Endothelial cell of umbilical vein (primary cell): Measurements from ENCODE around the gene TRANK1. TPM values are rescaled to one million over a fixed set of nuclear protein-coding genes. Genes with fewer than 3 reads are reported as not detected.

Experiments used
- BruUV-seq: library from RNA; stranded (reverse); fragments of 400-500 nt; replicated peaks from 2 replicates; lab custom pipeline; 2021; lab: Mats Ljungman, UMichigan
- CTCF ChIA-PET: fragments of 300-600, 350-600 bp; sonication (Branson Sonifier 250); formaldehyde crosslinking; loops from one replicate; lab custom pipeline; 2021; ENCODE audit warnings: antibody characterized with exemption, inconsistent platforms; lab: Charles Lee
- POLR2A ChIA-PET: fragments of 300-600, 350-600 bp; sonication (Branson Sonifier 250); formaldehyde crosslinking; loops from one replicate; lab custom pipeline; 2021; ENCODE audit warnings: antibody characterized with exemption, inconsistent platforms; lab: Charles Lee
- DNase-seq: peaks from one replicate; pipeline ENCODE4 v3.0.0-alpha.2; 2011; ENCODE audit warnings: low read depth, low spot score
- FAIRE-seq: peaks from 2 replicates; lab custom pipeline; 2011; peaks lifted over from hg19 to GRCh38; lab: Jason Lieb, UNC
- H2AFZ ChIP-seq: 2 replicates; pipeline ENCODE4 v1.6.0; 2012; ENCODE audit warnings: low read depth, low read length, control low read depth, inconsistent platforms
- H3K27ac ChIP-seq: 2 replicates; pipeline ENCODE4 v1.5.1; 2011; ENCODE audit warnings: low read depth, mild to moderate bottlenecking, control low read depth, low read length, moderate library complexity; ENCODE audit not compliant: insufficient read depth
- H3K27me3 ChIP-seq, 2 experiments: 2 replicates each; pipeline versions ENCODE4 v1.6.0 to v1.6.1; 2011; ENCODE audit warnings: low read length in 2 of 2, mixed read lengths in 1 of 2; ENCODE audit not compliant: control insufficient read depth in 2 of 2, insufficient read depth in 2 of 2
- H3K36me3 ChIP-seq, 2 experiments: 2 replicates in 1 of 2; 3 replicates in 1 of 2; pipeline ENCODE4 v1.5.1; 2011; ENCODE audit warnings: low read length in 2 of 2, mild to moderate bottlenecking in 1 of 2, moderate library complexity in 1 of 2; ENCODE audit not compliant: control insufficient read depth in 2 of 2, insufficient read depth in 2 of 2; ENCODE audit errors: extremely low read depth in 1 of 2
- H3K4me1 ChIP-seq: 3 replicates; pipeline ENCODE4 v1.5.1; 2011; ENCODE audit warnings: mild to moderate bottlenecking, low read length; ENCODE audit not compliant: control insufficient read depth, insufficient read depth; ENCODE audit errors: extremely low read depth
- H3K4me2 ChIP-seq: 2 replicates; pipeline ENCODE4 v1.6.1; 2011; ENCODE audit warnings: low read length, control low read depth, mixed read lengths; ENCODE audit not compliant: insufficient read depth
- H3K4me3 ChIP-seq, 3 experiments: fragments of 200-600 bp in 1 of 3; sonication (generic), shearing (Covaris generic) in 1 of 3; replicated peaks in 1 of 3; 2 replicates each; pipeline ENCODE4 v1.5.1; 2011 to 2016; ENCODE audit warnings: control low read depth in 3 of 3, low read length in 3 of 3, mild to moderate bottlenecking in 2 of 3, inconsistent platforms in 1 of 3, low read depth in 1 of 3, moderate library complexity in 1 of 3; ENCODE audit not compliant: insufficient read depth in 1 of 3
- H3K79me2 ChIP-seq: 2 replicates; pipeline ENCODE4 v1.6.0; 2012; ENCODE audit warnings: low read length, inconsistent platforms; ENCODE audit not compliant: control insufficient read depth, insufficient read depth
- H3K9ac ChIP-seq: replicated peaks from 2 replicates; pipeline ENCODE3; 2011; ENCODE audit warnings: low read length, control low read depth; ENCODE audit not compliant: insufficient read depth; ENCODE audit errors: extremely low read depth
- H3K9me1 ChIP-seq: replicated peaks from 3 replicates; pipeline ENCODE4 v1.6.0; 2011; ENCODE audit warnings: mild to moderate bottlenecking, low read length; ENCODE audit not compliant: control insufficient read depth, insufficient read depth; ENCODE audit errors: extremely low read depth
- H3K9me3 ChIP-seq: replicated peaks from 2 replicates; pipeline ENCODE4 v1.5.1; 2012; ENCODE audit warnings: low read length, inconsistent platforms; ENCODE audit not compliant: control insufficient read depth, insufficient read depth
- H4K20me1 ChIP-seq: replicated peaks from 2 replicates; pipeline ENCODE3; 2011; ENCODE audit warnings: mild to moderate bottlenecking, low read length; ENCODE audit not compliant: control insufficient read depth, insufficient read depth; ENCODE audit errors: extremely low read depth
- EZH2 ChIP-seq: IDR thresholded peaks from 2 replicates; pipeline ENCODE4 v1.6.1; 2012; ENCODE audit warnings: borderline replicate concordance, low read depth, mild to moderate bottlenecking, moderate library complexity, low read length, inconsistent platforms; ENCODE audit not compliant: severe bottlenecking
- JUN ChIP-seq: IDR thresholded peaks from 2 replicates; pipeline ENCODE4 v1.6.1; 2011; ENCODE audit warnings: borderline replicate concordance, low read depth; ENCODE audit not compliant: insufficient read length, insufficient read depth
- POLR2A ChIP-seq: IDR thresholded peaks from 2 replicates; pipeline ENCODE4 v1.6.1; 2012; ENCODE audit warnings: low read depth, mild to moderate bottlenecking, control low read depth, low read length
- POLR2AphosphoS5 ChIP-seq: IDR thresholded peaks from 2 replicates; pipeline ENCODE4 v1.6.1; 2012; ENCODE audit warnings: low read depth, mild to moderate bottlenecking, control low read depth, low read length, moderate library complexity; ENCODE audit not compliant: insufficient read depth
- dilution Hi-C: fragments of 300-500 bp; cut with MboI; formaldehyde crosslinking; loops from one replicate; pipeline ENCODE4 v1.15.0; 2019; ENCODE audit warnings: low sequenced_read_pairs; ENCODE audit not compliant: extremely low pct_ligation_motif_present
- intact Hi-C: fragments of 100-400 bp; cut with micrococcal nuclease; formaldehyde crosslinking; loops from one replicate; pipeline ENCODE4 v1.10.0; 2022
- polyA plus RNA-seq, 4 experiments: library from polyadenylated mRNA; depleted of rRNA in 3 of 4; stranded (reverse) in 3 of 4; unstranded in 1 of 4; fragments of >200 nt; gene quantifications; 2 replicates each; pipeline versions ENCODE4 v1.2.1 to v1.2.3, GENCODE V29; 2011 to 2012; ENCODE audit warnings: missing spikeins in 1 of 4
- total RNA-seq: library from RNA; stranded (reverse); gene quantifications from 2 replicates; pipeline ENCODE4 v1.2.3, GENCODE V29; 2021
- TF ChIP-seq, protein P1 (sequence below), 2 donors: IDR thresholded peaks; 1 replicate in 1 of 2; 2 replicates in 1 of 2; pipeline ENCODE4 v1.5.1; 2011; ENCODE audit warnings: low read length in 2 of 2, mild to moderate bottlenecking in 2 of 2, moderate library complexity in 2 of 2, control low read depth in 1 of 2, inconsistent platforms in 1 of 2, low read depth in 1 of 2; ENCODE audit not compliant: insufficient read depth in 1 of 2; ENCODE audit errors: extremely low read depth in 1 of 2
- TF ChIP-seq, protein P2 (sequence below): IDR thresholded peaks from 2 replicates; pipeline ENCODE4 v1.6.1; 2011; ENCODE audit not compliant: insufficient read depth, insufficient read length

Gene TRANK1
- total and polyA plus RNA-seq, 2 donors (not counting 3 experiments of a cell fraction or from before 2014, with no cell fraction given): 4.6 to 14.4 TPM

DNA sequence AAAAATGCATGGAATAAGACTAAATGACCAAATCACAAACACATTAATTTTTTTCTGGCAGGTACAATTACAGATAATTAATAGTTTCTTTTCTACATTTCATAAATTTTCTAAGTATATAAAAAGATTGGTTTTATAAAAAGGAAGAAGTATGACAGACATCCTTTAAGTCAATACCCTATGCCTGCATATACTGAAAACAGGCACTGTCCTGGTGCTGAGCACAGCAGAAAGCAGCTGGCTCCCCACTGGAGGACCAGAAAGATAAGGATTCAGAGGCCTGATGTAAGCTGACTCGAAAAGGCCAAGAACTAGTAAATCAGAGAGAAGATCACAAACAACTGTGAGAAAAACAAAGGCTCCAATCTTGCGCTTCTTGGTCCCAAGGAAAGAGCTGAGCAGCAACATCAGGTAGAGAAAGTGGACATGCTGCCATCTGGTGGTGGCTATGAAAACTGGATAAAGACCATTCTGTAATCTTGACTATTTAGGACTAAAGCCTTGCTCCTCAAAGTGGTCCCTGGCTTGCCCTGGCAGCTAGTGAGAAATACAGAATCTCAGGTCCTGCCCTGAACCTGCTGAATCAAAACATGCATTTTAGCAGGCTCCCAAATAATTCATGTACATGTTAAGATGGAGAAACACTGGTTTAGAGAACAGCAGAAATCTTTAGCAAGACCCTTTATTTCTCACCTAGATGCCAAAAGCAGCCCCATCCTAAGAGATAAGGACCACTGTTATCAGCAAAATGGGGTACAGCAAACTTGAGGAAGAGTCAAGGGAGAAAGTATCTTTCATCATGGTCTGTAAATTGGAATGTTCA, 76.0 kb downstream of the TRANK1 start:
- DNase-seq: peak; percentile 67
- H3K9me3 ChIP-seq: no peaks in the 10 kb centered on the region
- peak; percentile 86 for FAIRE-seq
- dilution Hi-C loops (no loop called here), intact Hi-C loops (loop anchor here (1.0 to 2.0 kb wide), 5 partner anchors 77 to 902 kb away; no protein-coding TSS in a partner anchor)
- no peaks in the 10 kb centered on the region for H3K36me3 ChIP-seq
- no peak for TF ChIP-seq JUN
- TF ChIP-seq, protein P1, sequence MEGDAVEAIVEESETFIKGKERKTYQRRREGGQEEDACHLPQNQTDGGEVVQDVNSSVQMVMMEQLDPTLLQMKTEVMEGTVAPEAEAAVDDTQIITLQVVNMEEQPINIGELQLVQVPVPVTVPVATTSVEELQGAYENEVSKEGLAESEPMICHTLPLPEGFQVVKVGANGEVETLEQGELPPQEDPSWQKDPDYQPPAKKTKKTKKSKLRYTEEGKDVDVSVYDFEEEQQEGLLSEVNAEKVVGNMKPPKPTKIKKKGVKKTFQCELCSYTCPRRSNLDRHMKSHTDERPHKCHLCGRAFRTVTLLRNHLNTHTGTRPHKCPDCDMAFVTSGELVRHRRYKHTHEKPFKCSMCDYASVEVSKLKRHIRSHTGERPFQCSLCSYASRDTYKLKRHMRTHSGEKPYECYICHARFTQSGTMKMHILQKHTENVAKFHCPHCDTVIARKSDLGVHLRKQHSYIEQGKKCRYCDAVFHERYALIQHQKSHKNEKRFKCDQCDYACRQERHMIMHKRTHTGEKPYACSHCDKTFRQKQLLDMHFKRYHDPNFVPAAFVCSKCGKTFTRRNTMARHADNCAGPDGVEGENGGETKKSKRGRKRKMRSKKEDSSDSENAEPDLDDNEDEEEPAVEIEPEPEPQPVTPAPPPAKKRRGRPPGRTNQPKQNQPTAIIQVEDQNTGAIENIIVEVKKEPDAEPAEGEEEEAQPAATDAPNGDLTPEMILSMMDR (IDR thresholded peaks at IDR 0.05; ENCODE audit: extremely low read depth in 1 of 2, insufficient read depth in 1 of 2, low read depth in 1 of 2, low read length in 2 of 2): peak; percentile 71 to 75
- TF ChIP-seq EZH2: no peak
- POLR2A ChIA-PET: no interaction called here
- no peak overlapping the region for H3K4me3 ChIP-seq
- no peak overlapping the region for H3K27ac ChIP-seq
- H3K4me2 ChIP-seq: no peak overlapping the region
- H3K27me3 ChIP-seq: no peaks in the 10 kb centered on the region
- H3K9ac ChIP-seq: no peak overlapping the region
- no peaks in the 10 kb centered on the region for H3K9me1 ChIP-seq
- BruUV-seq: no TSS peak
- no peaks in the 10 kb centered on the region for H3K79me2 ChIP-seq
- CTCF ChIA-PET: interaction anchor here (0.7 to 2.9 kb wide), 30 partner anchors 8 to 903 kb away, joined by 3 to 33 read pairs (median 6); no protein-coding TSS in a partner anchor
- no peaks in the 10 kb centered on the region for H3K4me1 ChIP-seq
- H4K20me1 ChIP-seq: no peaks in the 10 kb centered on the region
- H2AFZ ChIP-seq: no peak overlapping the region

DNA sequence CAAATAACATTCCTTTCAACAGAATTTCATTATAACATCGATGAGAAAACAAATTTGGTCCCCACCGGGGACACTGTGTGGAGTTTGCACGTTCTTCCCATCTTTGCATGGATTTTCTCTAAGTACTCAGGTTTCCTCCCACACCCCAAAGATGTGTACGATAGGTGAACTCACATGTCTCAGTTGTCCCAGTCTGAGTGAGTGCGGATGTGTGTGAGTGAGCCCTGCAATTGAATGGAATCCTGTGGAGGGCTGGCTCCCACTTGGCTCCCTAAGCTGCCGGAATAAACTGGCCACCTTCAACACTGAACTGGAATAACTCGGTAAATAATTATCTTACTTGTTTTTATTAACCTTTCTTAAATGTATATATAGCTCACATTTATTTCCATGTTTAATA, 77.0 kb downstream of the TRANK1 start:
- CTCF ChIA-PET: interaction anchor here (1.1 to 2.9 kb wide), 13 partner anchors 9 to 902 kb away, joined by 3 to 33 read pairs (median 7); no protein-coding TSS in a partner anchor
- TF ChIP-seq, protein P1 (IDR thresholded peaks at IDR 0.05; ENCODE audit: extremely low read depth in 1 of 2, insufficient read depth in 1 of 2, low read depth in 1 of 2, low read length in 2 of 2): no peak
- TF ChIP-seq EZH2 (no peak), POLR2A (no peak), JUN (no peak), POLR2AphosphoS5 (no peak)
- TF ChIP-seq, protein P2, sequence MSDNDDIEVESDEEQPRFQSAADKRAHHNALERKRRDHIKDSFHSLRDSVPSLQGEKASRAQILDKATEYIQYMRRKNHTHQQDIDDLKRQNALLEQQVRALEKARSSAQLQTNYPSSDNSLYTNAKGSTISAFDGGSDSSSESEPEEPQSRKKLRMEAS: no peak
- no TSS peak for BruUV-seq

More for the DNA sequence above, 77.0 kb downstream of the TRANK1 start:
- no peak overlapping the region for H2AFZ ChIP-seq
- no peaks in the 10 kb centered on the region for H3K79me2 ChIP-seq
- H3K4me2 ChIP-seq: no peak overlapping the region
- H3K27me3 ChIP-seq: no peaks in the 10 kb centered on the region
- H3K27ac ChIP-seq: no peak overlapping the region
- no peak for DNase-seq
- H4K20me1 ChIP-seq: no peaks in the 10 kb centered on the region
- intact Hi-C loops: loop anchor here (2.0 kb wide), 2 partner anchors 345 to 901 kb away; no protein-coding TSS in a partner anchor
- H3K9ac ChIP-seq: no peak overlapping the region
- H3K9me1 ChIP-seq: no peaks in the 10 kb centered on the region
- H3K9me3 ChIP-seq: no peaks in the 10 kb centered on the region
- dilution Hi-C loops: no loop called here
- no peak overlapping the region for H3K4me3 ChIP-seq
- POLR2A ChIA-PET: no interaction called here
- no peaks in the 10 kb centered on the region for H3K4me1 ChIP-seq
- no peak for FAIRE-seq
- H3K36me3 ChIP-seq: no peaks in the 10 kb centered on the region
